ENCODE measurements around the gene CLDN5.

CLDN5 gene

GRCh38 chr22:19504900-19505734 lies 19.1 kb downstream of the CLDN5 start:
- DNase-seq (ENCODE audit: low read depth) = no peak

- DNase-seq (ENCODE audit: low read depth) = no peak
Measured at GRCh38 chr22:19503869-19504268, 20.3 kb downstream of the CLDN5 start.

- DNase-seq (ENCODE audit: low read depth) = no peak
Measured at GRCh38 chr22:19503367-19503766, 20.8 kb downstream of the CLDN5 start.

GRCh38 chr22:19501897-19502447 lies 22.2 kb downstream of the CLDN5 start:
- no peak for DNase-seq (ENCODE audit: low read depth)

GRCh38 chr22:19499880-19500242 lies 24.3 kb downstream of the CLDN5 start:
- DNase-seq (ENCODE audit: low read depth) = no peak

- DNase-seq (ENCODE audit: low read depth) = no peak
Measured at GRCh38 chr22:19499236-19499879, 24.9 kb downstream of the CLDN5 start.

GRCh38 chr22:19498866-19499190 lies 25.4 kb downstream of the CLDN5 start:
- no peak for DNase-seq (ENCODE audit: low read depth)

- DNase-seq (ENCODE audit: low read depth) = no peak
Measured at GRCh38 chr22:19498154-19498865, 25.9 kb downstream of the CLDN5 start.

- peak; percentile 93 for DNase-seq (ENCODE audit: low read depth)
Measured at GRCh38 chr22:19497245-19497644, 27.0 kb downstream of the CLDN5 start.

GRCh38 chr22:19496324-19496630 lies 27.9 kb downstream of the CLDN5 start:
- no peak for DNase-seq (ENCODE audit: low read depth)

- no peak for DNase-seq (ENCODE audit: low read depth)
Measured at GRCh38 chr22:19495562-19496323, 28.5 kb downstream of the CLDN5 start.

GRCh38 chr22:19494676-19495173 lies 29.5 kb downstream of the CLDN5 start:
- no peak for DNase-seq (ENCODE audit: low read depth)

- DNase-seq (ENCODE audit: low read depth) = no peak
Measured at GRCh38 chr22:19494001-19494560, 30.1 kb downstream of the CLDN5 start.

GRCh38 chr22:19492504-19493174 lies 31.6 kb downstream of the CLDN5 start:
- no peak for DNase-seq (ENCODE audit: low read depth)

GRCh38 chr22:19490628-19491230 lies 33.5 kb downstream of the CLDN5 start:
- no peak for DNase-seq (ENCODE audit: low read depth)

- no peak for DNase-seq (ENCODE audit: low read depth)
Measured at GRCh38 chr22:19488884-19489843, 35.0 kb downstream of the CLDN5 start.

GRCh38 chr22:19488285-19488684 lies 35.9 kb downstream of the CLDN5 start:
- DNase-seq (ENCODE audit: low read depth) = no peak

GRCh38 chr22:19483481-19484244 lies 40.5 kb downstream of the CLDN5 start:
- peak; percentile 73 for DNase-seq (ENCODE audit: low read depth)

- no peak for DNase-seq (ENCODE audit: low read depth)
Measured at GRCh38 chr22:19482297-19482696, 41.9 kb downstream of the CLDN5 start.

Measured in non-pigmented ciliary epithelial cell (primary cell).